ENCODE measurements around the gene CAMK1G. TPM values are rescaled to one million over a fixed set of nuclear protein-coding genes. Genes with fewer than 3 reads are reported as not detected.

Gene CAMK1G
- total RNA-seq, 1 experiment from 2014 or later: not detected

DNA sequence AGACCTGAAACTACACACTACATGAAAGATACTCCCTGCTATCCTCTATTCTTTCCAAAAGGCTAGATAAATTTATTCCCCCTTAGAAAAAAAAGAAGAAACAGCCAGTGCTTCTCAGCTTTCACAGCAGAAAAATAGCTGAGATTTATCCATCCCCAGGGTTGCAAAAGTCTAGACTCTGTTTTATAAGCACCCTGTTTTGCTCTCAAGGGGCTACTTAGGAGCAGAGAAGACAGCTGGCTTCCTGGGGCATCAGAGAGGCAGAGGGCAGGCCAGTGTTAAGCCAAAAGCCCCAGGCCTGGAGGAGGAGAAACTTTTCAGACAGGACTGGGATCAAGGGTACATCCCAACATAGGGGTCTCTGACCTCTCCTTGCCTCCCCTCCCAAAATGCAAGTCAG lies 64.8 kb downstream of the CAMK1G start:
- no TSS peak for BruUV-seq (replicated peaks)
- RAD21 ChIA-PET (ENCODE audit: low non-redundant PET in 1 of 2, low total read pairs in 2 of 2, uncharacterized antibody in 2 of 2, unreplicated experiment in 2 of 2): no interaction called here

More for the DNA sequence above, 64.8 kb downstream of the CAMK1G start:
- POLR2A ChIA-PET: interaction anchor here (1.9 kb wide), 1 partner anchor 19 kb away, joined by 4 read pairs; no protein-coding TSS in a partner anchor
- ATAC-seq: no peak
- Histone ChIP-seq H3K9me2 (ENCODE audit: insufficient read depth) (no peaks in the 10 kb centered on the region), H4K20me1 (ENCODE audit: insufficient read depth) (no peaks in the 10 kb centered on the region), H3K9ac (ENCODE audit: low read length) (no peak overlapping the region), H3K4me2 (ENCODE audit: low read length) (no peak overlapping the region), H3K4me3 (replicated peaks in 1 of 2; ENCODE audit: low read depth in 1 of 2, low read length in 2 of 2) (no peak overlapping the region), H3K79me2 (ENCODE audit: insufficient read depth, low read length) (0 out of 2 replicates have a peak, but pooled peaks cover 6% of the 10 kb centered on the region), H3K9me3 (ENCODE audit: control insufficient read depth in 1 of 2, insufficient read depth in 1 of 2, low read depth in 1 of 2, low read length in 2 of 2) (no peaks in the 10 kb centered on the region), H3K27ac (ENCODE audit: low read depth, low read length) (no peak overlapping the region), H3K27me3 (ENCODE audit: insufficient read depth, low read length) (no peaks in the 10 kb centered on the region), H3K36me3 (ENCODE audit: control insufficient read depth in 1 of 2, insufficient read depth in 2 of 2, low read length in 2 of 2) (peaks cover 0 to 7% of the 10 kb centered on the region in 2 experiments; a peak in 1 of 4 replicates), H2AFZ (ENCODE audit: low read depth, low read length, poor library complexity, severe bottlenecking) (no peak overlapping the region), H3K4me1 (ENCODE audit: control insufficient read depth in 1 of 2, insufficient read depth in 2 of 2, low read length in 2 of 2) (peaks cover 45 to 61% of the 10 kb centered on the region in 2 experiments)
- CTCF ChIA-PET: no interaction called here
- intact Hi-C loops (cut with micrococcal nuclease): no loop called here
- DNase-seq (ENCODE audit: low read depth, low spot score): no peak
- TF ChIP-seq YY1 (IDR thresholded peaks at IDR 0.05; ENCODE audit: extremely low read depth, insufficient replicate concordance, low read depth, low read length) (no peak), POLR2AphosphoS5 (IDR thresholded peaks at IDR 0.05; ENCODE audit: low read depth, low read length) (no peak; the same call in 1 of the 2 replicates), SIN3A (IDR thresholded peaks at IDR 0.05; ENCODE audit: low read depth) (no peak), ELF1 (IDR thresholded peaks at IDR 0.05; ENCODE audit: borderline replicate concordance, low read depth) (no peak), REST (IDR thresholded peaks at IDR 0.05; ENCODE audit: low read depth) (no peak), CBX3 (IDR thresholded peaks at IDR 0.05; ENCODE audit: low read depth) (no peak), FOSL1 (IDR thresholded peaks at IDR 0.05; ENCODE audit: low read depth) (no peak), ZNF274 (IDR thresholded peaks at IDR 0.05; ENCODE audit: low read depth, low read length) (no peak), SRF (IDR thresholded peaks at IDR 0.05; ENCODE audit: low read depth) (no peak), POLR2A (IDR thresholded peaks at IDR 0.05; ENCODE audit: borderline replicate concordance, extremely low read depth, insufficient read depth, insufficient read length) (no peak), ZFX (IDR thresholded peaks at IDR 0.05) (no peak), CEBPB (IDR thresholded peaks at IDR 0.05; ENCODE audit: low read depth) (no peak), EZH2 (IDR thresholded peaks at IDR 0.05) (no peak), EGR1 (IDR thresholded peaks at IDR 0.05; ENCODE audit: low read depth) (no peak), RAD21 (IDR thresholded peaks at IDR 0.05; ENCODE audit: low read depth) (no peak), JUND (IDR thresholded peaks at IDR 0.05) (no peak)
- TF ChIP-seq, protein P1, sequence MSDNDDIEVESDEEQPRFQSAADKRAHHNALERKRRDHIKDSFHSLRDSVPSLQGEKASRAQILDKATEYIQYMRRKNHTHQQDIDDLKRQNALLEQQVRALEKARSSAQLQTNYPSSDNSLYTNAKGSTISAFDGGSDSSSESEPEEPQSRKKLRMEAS (IDR thresholded peaks at IDR 0.05): no peak
